Measurements from ENCODE around the gene KRTAP10-5. TPM values are rescaled to one million over a fixed set of nuclear protein-coding genes. Genes with fewer than 3 reads are reported as not detected.

Gene KRTAP10-5
- total and polyA plus RNA-seq, 12 donors: not detected

GRCh38 chr21:44618909-44619308 lies 38.5 kb upstream of the KRTAP10-5 start:
- WGBS, 2 donors: 61 to 63% methylated on average over 3 of the region's 3 CpGs
- Histone ChIP-seq H3K27ac (peak overlapping the region in 1 of 10 donors; percentile 71), H3K36me3 (no peaks in the 10 kb centered on the region), H3K4me1 (peaks cover 0 to 6% (median 0%) of the 10 kb centered on the region in 9 donors), H3K4me3 (no peak overlapping the region), H3K27me3 (peaks cover 0 to 21% (median 3%) of the 10 kb centered on the region in 7 donors), H3K9me3 (peaks cover 0 to 36% (median 8%) of the 10 kb centered on the region in 11 donors)
- intact Hi-C loops (cut with DNase I): loop anchor here in 1 of 10 donors (10.0 kb wide), 1 partner anchor 126 kb away; no protein-coding TSS in a partner anchor
- TF ChIP-seq CTCF (IDR thresholded peaks at IDR 0.05): no peak
- no peak for ATAC-seq
- no peak for DNase-seq

GRCh38 chr21:44618504-44618903 lies 38.1 kb upstream of the KRTAP10-5 start:
- Histone ChIP-seq H3K4me3 (no peak overlapping the region), H3K4me1 (peaks cover 0 to 6% (median 0%) of the 10 kb centered on the region in 9 donors), H3K27ac (peak overlapping the region in 1 of 10 donors; percentile 71), H3K27me3 (peaks cover 0 to 25% (median 3%) of the 10 kb centered on the region in 7 donors), H3K36me3 (no peaks in the 10 kb centered on the region), H3K9me3 (peaks cover 0 to 32% (median 4%) of the 10 kb centered on the region in 11 donors)
- DNase-seq (peak in 1 of 2 donors; percentile 39), ATAC-seq (peak in 5 of 8 donors; percentile 42 to 88 (median 61))
- 16 to 26% methylated on average over 4 of the region's 4 CpGs for WGBS, 2 donors
- intact Hi-C loops (cut with DNase I): loop anchor here in 1 of 10 donors (10.0 kb wide), 1 partner anchor 126 kb away; no protein-coding TSS in a partner anchor
- TF ChIP-seq CTCF (IDR thresholded peaks at IDR 0.05): peak in 8 of 9 donors; percentile 8 to 52 (median 34)

- H3K4me3 ChIP-seq: no peak overlapping the region
- peaks cover 0 to 6% (median 0%) of the 10 kb centered on the region in 9 donors for H3K4me1 ChIP-seq
- H3K9me3 ChIP-seq: peaks cover 0 to 22% (median 0%) of the 10 kb centered on the region in 11 donors
- no peak for DNase-seq
- H3K36me3 ChIP-seq: no peaks in the 10 kb centered on the region
- peaks cover 0 to 35% (median 5%) of the 10 kb centered on the region in 7 donors for H3K27me3 ChIP-seq
- WGBS, 2 donors: 52 to 54% methylated on average over 8 of the region's 8 CpGs
- H3K27ac ChIP-seq: no peak overlapping the region
- ATAC-seq: no peak
- intact Hi-C loops (cut with DNase I): loop anchor here in 1 of 10 donors (10.0 kb wide), 1 partner anchor 128 kb away; no protein-coding TSS in a partner anchor
- no peak for TF ChIP-seq CTCF (IDR thresholded peaks at IDR 0.05)
Measured at GRCh38 chr21:44617071-44617501, 36.7 kb upstream of the KRTAP10-5 start.

- no peak for DNase-seq
Measured at GRCh38 chr21:44616591-44616926, 36.2 kb upstream of the KRTAP10-5 start.

More at GRCh38 chr21:44616591-44616926, 36.2 kb upstream of the KRTAP10-5 start:
- Histone ChIP-seq H3K27ac (no peak overlapping the region), H3K27me3 (peaks cover 0 to 35% (median 5%) of the 10 kb centered on the region in 7 donors), H3K36me3 (no peaks in the 10 kb centered on the region), H3K4me1 (peaks cover 0 to 6% (median 0%) of the 10 kb centered on the region in 9 donors), H3K9me3 (peaks cover 0 to 27% (median 0%) of the 10 kb centered on the region in 11 donors), H3K4me3 (no peak overlapping the region)
- ATAC-seq: no peak
- intact Hi-C loops (cut with DNase I): loop anchor here in 1 of 10 donors (10.0 kb wide), 1 partner anchor 128 kb away; no protein-coding TSS in a partner anchor
- 79 to 83% methylated on average over 16 of the region's 16 CpGs for WGBS, 2 donors
- TF ChIP-seq CTCF (IDR thresholded peaks at IDR 0.05): no peak

Data from heart right ventricle (tissue), 16 donors.